ENCODE data around the gene CDC73. TPM values are rescaled to one million over a fixed set of nuclear protein-coding genes. Genes with fewer than 3 reads are reported as not detected.
"Not testable (repeated sequence)": the region's sequence is repeated elsewhere in the genome, so short reads cannot be mapped to it uniquely, and the experiment has no call there.

CDC73 gene
- total RNA-seq, 1 experiment from 2014 or later, result 29.9 TPM

DNA sequence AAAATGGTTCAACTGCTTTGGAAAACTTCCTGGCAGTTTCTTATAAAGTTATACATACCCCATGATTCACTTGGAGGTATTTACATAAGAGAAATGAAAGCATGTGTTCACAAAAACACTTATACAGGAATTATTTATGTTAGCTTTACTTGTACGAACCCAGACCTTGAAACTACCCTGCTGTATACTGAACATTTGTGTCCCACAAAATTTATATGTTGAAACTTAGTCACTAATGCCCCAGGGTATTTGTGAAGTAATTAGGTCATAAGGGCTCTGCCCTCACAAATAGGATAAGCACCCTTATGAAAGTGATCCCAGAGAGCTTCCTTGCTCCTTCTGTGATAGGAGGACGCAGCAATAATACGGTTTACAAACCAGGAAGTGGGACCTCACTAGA lies 107.3 kb downstream of the CDC73 start:
- DNase-seq (ENCODE audit: low read depth), result no peak

DNA sequence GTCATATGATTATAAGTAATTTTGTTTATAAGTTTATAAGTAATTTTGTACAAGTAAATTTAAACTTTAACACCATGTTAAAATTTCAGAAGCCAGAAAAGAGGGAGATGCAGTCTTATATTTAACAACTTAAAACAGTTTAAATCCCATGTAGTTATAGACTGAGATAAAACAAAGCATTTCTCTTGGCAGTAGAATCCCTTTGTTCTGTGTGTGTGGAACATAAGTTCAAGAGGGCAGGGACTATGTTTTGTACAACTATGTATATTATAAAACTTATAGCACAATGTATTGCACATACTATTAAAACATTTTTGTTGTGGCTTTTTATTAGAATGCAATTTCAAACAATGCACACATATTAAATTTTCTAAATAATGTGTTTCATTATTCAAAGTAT lies 109.3 kb downstream of the CDC73 start:
- not testable (repeated sequence) for DNase-seq (ENCODE audit: low read depth)

DNA sequence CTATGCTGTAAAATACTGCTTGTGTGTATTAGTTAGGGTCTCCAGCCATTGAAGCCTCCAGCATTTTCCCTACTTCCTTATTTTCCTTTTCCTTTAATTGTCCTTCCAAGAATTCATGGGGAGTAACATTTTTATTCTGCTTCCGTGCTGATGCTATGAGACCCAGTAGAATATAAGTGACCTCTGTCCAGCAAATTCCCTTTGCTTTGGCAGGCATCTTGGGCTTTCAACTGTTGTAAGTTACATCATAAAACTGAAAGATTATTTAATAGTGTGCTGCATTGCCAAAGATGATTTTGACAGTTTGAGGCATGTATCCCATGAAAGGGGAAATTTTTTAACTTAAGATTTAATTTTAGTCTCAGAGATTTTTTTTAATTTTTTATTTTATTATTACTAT lies 112.7 kb downstream of the CDC73 start:
- DNase-seq (ENCODE audit: low read depth), result no peak

DNA sequence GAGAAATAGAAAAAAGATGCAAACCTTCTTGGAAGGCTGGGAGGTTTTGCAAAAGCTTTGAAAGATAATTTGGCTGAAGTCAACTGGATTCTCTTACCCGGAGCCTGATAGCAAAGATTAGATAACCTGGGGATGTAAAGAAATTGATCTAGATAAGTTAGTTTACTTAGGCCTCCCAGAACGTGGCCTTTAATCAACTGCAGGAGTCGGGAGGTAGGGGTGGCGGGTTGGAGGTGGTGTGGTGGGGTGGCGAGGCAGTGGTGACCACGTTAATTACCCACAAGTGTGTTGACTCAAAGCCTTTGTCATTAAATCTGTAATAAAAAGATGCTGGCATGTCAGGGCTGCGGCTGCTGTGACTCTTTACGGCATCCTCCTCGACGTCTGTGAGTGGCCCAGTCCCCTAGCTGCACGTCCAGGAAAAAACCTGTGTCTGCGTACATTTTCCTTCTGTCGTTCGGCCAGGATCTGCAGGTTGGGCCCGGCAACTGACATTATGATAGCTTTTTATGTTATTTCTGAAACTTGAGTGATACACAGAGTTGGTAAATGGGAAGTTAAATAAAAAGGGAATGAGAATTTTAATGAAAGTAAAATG lies 115.6 kb downstream of the CDC73 start:
- no peak for DNase-seq (ENCODE audit: low read depth)

- no peak for DNase-seq (ENCODE audit: low read depth)
Observed at GRCh38 chr1:193240609-193241008, 118.8 kb downstream of the CDC73 start.

DNA sequence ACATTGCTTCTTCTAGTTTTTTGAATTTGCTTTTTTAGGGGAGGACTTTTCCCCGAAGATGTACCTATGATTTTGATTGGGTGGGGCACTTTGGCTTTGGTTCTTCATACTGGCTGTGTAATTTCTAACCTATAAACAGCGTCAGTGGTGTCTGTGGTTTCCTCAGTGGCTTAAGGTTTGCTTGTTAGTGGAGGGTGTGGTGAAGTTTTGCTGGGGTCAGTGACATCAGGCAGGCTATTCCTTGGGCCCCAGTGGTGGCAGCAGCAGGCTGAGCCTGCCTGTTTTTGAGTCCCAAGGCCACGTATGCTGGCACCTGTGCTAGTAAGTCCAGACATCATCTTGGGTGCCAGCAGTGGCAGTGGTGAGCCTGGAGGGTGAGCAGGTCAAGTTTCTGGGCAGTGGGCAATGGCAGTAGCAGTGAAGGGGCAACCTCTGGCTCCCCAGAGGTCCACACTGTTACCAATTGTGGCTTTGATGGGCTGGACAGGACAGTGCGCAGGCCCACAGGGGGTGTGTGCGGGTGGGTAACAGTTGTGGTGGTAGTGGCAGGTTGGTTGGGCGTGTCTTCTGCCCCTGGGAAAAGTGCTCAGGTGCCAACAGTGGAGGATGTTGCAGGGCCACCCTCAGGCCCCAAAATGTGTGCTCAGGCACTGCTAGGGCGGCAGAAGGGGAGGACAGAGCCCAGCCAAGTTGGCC lies 119.4 kb downstream of the CDC73 start:
- no peak for DNase-seq (ENCODE audit: low read depth)

DNA sequence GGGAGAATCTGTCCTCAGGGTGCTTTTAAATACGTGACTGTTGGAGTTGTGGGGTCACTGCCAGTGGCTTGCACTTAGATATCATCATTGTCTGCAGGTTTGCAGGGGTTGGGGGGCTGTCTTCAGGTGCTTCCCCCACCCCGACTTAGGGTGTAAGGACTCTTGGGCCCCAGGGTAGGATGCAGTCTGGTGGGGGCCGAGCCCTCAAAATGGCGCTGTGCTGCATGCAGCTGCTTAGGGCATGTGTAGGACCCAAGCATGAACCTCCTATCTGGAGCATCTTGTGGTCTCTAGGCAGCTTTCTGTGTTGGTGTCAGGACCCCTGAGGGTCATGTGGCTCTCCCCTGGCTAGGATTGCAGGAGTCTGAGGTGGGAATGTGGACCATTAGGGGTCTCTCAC lies 120.2 kb downstream of the CDC73 start:
- DNase-seq (ENCODE audit: low read depth), result no peak

DNA sequence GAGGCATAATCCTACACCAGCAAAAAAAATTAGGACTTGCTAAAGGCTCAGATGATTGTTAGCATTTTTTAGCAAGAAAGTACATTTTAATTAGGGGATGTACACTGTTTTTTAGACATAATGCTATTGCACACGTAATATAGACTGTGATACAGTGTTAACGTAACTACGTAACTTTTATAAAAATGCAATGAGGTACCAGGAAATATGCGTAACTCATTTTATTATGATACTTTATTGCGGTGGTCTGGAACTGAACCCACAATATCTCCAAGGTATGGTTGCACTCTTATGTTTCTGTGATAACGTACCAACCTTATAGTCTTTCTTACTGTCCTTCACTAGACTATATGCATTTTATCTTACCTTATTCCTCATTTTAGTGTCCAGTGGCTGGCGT lies 127.4 kb downstream of the CDC73 start:
- DNase-seq (ENCODE audit: low read depth), result no peak

GRCh38 chr1:193251950-193252349 lies 130.1 kb downstream of the CDC73 start:
- DNase-seq (ENCODE audit: low read depth), result no peak

- no peak for DNase-seq (ENCODE audit: low read depth)
Observed at GRCh38 chr1:193256019-193256418, 134.2 kb downstream of the CDC73 start.

DNA sequence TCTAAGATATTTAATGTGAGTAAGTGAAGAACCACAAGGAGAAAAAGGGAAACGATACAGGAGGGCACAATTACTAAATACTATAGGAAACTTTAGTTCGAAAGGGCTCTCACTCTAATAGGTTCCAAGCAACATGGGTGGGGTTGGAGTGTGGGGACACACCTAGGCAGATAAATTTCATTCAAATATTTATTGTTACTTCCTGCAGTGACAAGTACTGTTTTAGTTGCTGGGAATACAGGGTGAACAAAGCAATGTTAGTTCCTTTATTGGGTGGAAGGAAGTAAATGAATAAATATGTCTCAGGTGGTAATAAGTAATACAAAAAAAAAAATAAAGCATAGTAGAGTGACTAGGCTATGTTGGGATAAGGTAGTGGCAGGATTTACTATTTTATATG lies 137.8 kb downstream of the CDC73 start:
- DNase-seq (ENCODE audit: low read depth), result no peak

DNA sequence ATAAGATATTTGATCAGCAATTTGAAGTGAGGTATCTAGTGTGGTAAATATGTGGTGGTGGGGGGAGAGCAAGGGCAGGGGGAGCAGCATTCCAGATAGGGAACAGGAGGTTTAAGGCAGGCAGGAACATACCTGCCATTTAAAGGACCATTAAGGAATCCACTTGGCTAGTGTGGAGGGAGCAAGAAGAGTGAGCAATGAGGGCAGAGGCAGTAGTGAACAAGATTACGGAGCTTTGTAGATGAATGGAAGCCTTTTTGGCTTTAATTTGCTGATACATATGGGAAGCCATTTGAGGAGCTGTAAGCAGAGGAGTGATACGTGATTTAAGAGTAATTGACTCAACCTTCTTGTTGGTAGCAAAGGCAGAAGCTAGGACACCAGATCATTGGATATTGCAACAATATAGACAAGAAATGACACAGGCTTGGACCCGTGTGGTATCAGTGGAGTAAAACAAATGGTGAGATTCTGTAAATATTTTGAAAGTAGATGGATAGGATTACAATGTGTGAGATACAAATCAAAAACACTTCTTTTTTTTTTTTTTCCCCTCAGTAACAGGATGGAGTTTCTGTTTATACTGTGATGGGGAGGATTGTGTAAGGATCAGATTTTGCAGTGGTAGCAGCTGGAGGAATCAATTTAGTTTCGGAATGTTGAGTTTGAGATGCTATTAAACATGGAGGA lies 138.4 kb downstream of the CDC73 start:
- DNase-seq (ENCODE audit: low read depth), result peak; percentile 43

DNA sequence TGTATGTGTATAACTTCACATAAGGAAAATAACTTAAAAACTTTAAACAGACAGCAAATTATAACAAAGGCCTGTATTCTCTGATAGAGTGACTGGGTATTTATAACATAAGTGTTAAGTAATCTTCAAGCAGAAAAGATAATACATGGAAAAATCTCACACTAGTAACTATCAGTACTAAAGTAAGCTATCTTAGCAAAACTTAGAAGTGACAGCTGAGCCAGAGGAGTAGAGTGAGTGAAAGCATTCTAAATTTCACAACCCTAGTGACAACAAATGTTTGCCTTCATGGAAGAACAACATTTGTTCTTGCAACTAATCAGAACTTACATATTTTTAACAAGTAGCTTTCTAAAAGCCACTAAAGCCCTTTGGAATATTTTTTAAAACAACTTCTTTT lies 139.1 kb downstream of the CDC73 start:
- DNase-seq (ENCODE audit: low read depth), result peak; percentile 48

DNA sequence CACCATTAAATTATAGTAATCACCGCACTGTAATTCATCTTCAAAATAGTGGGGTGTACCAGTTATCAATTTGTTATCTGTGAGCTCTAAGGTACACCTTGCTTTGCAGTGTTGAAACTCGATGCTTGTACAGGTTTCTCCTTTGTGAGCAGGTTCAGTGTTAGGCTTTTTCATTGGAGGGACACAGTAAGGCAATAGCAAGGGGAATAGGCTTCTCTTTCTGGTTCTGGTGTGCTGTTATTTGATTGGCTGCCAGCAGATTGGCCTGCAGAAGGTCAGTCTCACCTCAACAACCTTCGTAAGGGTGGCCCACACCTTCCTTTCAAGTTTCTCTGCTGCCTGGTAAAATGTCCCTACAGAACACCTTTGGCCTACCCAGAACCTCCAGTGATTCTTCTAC lies 140.8 kb downstream of the CDC73 start:
- DNase-seq (ENCODE audit: low read depth), result no peak

DNA sequence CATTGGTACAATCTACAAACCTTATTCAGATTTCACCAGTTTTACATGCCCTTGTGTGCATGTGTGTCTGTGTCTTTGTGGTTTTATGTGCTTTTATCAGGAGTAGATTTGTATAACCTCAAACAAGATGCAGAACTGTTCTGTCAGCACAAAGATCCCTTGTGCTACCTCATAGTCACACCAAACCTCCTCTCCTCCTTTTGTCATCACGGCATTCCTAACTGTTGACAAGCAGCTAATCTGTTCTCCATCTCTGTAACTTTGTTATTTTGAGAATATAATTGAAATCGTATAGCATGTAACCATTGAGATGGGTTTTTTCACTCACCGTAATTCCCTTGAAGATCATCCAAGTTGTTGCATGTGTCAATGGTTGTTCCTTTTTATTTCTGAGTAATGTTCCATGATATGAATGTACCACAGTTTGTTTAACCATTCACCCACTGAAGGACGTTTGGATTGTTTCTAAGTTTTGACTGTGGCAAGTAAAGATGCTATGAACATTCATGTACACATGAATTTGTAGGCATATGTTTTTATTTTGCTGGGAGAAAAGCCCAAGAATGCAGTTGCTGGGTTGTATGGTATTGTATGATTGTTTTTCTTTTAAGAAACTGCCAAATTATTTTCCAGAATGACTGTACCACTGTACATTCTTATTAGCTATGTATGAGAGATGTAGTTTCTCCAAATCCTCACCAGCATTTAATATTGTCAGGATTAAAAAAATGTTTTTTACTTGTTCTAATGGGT lies 142.7 kb downstream of the CDC73 start:
- peak; percentile 23 for DNase-seq (ENCODE audit: low read depth)

GRCh38 chr1:193265716-193266115 lies 143.9 kb downstream of the CDC73 start:
- DNase-seq (ENCODE audit: low read depth), result no peak

- DNase-seq (ENCODE audit: low read depth), result not testable (repeated sequence)
Observed at GRCh38 chr1:193266794-193267193, 145.0 kb downstream of the CDC73 start.

GRCh38 chr1:193270996-193271395 lies 149.2 kb downstream of the CDC73 start:
- peak; percentile 94 for DNase-seq (ENCODE audit: low read depth)

DNA sequence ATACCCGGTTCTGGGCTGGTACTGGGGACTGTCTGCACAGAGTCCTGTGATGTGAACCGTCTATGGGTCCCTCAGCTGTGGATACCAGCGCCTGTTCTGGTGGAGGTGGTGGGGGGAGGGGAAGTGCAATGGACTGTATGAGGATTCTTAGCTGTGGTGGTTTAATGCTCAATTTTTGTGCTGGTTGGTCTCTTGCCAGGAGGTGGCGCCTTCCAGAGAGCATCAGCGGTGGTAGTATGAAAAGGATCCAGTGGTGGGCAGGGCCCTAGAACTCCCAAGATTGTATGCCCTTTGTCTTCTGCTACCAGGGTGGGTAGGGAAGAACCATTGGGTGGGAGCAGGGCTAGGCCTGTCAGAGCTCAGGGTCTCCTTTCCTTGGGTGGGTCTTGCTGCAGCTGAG lies 153.9 kb downstream of the CDC73 start:
- no peak for DNase-seq (ENCODE audit: low read depth)

DNA sequence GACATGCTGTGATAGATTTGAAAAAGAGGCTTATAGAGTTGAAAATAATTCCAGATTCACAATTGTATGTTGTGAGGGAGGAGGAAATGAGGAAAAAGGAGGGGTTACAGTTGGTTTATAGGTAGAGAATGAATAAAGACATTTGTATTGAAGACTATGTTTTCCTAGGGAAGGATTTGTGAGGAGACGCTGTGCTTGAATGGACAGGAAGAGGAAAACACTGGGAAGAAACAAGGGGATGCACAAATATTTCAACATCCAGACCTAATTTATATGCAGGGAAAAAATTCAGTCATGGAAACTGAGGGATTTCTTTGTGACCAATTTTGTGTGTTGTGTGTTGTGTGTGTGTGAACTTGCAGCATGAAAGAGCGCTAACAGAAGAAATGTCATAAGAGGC lies 157.1 kb downstream of the CDC73 start:
- no peak for DNase-seq (ENCODE audit: low read depth)

DNA sequence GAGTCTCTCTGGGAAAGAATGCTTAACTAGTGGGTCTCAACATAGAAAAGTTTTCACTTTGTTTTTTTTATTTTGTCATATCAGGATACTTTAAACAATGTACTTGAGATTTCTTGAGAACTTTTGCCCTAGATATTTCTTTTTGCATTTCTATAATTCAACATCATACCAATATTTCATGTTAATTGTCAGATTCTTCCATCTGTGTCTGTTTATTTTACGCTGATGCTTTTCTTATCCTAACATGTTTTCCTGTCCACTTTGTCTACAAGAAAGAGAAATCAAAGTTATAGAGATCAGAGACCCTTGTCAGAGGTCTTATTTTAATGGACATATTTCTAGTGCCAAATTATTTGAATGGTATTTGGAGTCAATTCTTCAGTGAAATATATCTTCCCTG lies 160.1 kb downstream of the CDC73 start:
- DNase-seq (ENCODE audit: low read depth), result no peak

- peak; percentile 62 for DNase-seq (ENCODE audit: low read depth)
Observed at GRCh38 chr1:193283016-193283415, 161.2 kb downstream of the CDC73 start.
